AG09319 (cell line): Measurements from ENCODE around the gene TOR4A.

Source experiments
- DNase-seq: peaks from one replicate; pipeline ENCODE4 v3.0.0-alpha.2; 2010; ENCODE audit warnings: low read depth; ENCODE audit errors: extremely low read depth
- TF ChIP-seq, protein P1 (sequence below): IDR thresholded peaks from 2 replicates; pipeline ENCODE4 v1.5.1; 2011; ENCODE audit warnings: low read depth, mild to moderate bottlenecking, inconsistent platforms, low read length, moderate library complexity

Gene TOR4A

DNA sequence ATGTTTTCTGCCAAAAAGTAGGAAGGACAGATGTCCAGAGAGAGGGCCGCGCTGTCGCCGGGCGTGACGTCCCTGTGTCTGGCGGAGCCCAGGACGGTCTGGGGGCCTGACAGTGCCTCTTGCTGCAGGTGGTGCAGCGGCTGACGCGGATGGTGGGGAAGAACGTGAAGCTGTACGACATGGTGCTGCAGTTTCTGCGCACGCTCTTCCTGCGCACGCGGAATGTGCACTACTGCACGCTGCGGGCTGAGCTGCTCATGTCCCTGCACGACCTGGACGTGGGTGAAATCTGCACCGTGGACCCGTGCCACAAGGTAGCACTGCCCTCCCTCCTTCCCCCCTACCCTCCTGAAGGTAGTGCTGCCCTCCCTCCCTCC, 14.6 kb upstream of the TOR4A start:
- DNase-seq = no peak
- TF ChIP-seq, protein P1, sequence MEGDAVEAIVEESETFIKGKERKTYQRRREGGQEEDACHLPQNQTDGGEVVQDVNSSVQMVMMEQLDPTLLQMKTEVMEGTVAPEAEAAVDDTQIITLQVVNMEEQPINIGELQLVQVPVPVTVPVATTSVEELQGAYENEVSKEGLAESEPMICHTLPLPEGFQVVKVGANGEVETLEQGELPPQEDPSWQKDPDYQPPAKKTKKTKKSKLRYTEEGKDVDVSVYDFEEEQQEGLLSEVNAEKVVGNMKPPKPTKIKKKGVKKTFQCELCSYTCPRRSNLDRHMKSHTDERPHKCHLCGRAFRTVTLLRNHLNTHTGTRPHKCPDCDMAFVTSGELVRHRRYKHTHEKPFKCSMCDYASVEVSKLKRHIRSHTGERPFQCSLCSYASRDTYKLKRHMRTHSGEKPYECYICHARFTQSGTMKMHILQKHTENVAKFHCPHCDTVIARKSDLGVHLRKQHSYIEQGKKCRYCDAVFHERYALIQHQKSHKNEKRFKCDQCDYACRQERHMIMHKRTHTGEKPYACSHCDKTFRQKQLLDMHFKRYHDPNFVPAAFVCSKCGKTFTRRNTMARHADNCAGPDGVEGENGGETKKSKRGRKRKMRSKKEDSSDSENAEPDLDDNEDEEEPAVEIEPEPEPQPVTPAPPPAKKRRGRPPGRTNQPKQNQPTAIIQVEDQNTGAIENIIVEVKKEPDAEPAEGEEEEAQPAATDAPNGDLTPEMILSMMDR = no peak

GRCh38 chr9:137263506-137263905, 14.0 kb upstream of the TOR4A start:
- TF ChIP-seq, protein P1 = no peak
- DNase-seq = no peak

DNA sequence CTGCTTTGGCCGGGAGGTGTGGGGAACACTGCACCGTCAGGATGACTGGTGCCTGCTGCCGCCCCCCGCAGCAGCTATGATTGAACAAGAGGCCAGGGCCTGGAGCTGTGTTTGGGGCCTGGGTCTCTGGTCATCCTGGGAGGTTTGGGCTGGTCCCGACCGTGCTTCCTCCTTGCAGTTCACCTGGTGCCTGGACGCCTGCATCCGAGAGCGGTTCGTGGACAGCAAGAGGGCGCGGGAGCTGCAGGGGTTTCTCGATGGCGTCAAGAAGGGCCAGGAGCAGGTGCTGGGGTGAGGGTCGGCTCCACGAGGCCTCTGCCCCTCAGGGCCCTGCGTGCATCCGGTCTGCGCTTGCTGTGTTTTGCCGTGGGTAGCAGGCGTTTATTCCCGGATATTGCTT, 13.5 kb upstream of the TOR4A start:
- no peak for DNase-seq
- TF ChIP-seq, protein P1 = no peak

- TF ChIP-seq, protein P1 = no peak
Observed at GRCh38 chr9:137265496-137266161, 11.9 kb upstream of the TOR4A start.

GRCh38 chr9:137266162-137266527, 11.4 kb upstream of the TOR4A start:
- TF ChIP-seq, protein P1 = no peak
- DNase-seq = no peak

More at GRCh38 chr9:137265496-137266161, 11.9 kb upstream of the TOR4A start:
- no peak for DNase-seq

- TF ChIP-seq, protein P1 = no peak
- DNase-seq = no peak
Observed at GRCh38 chr9:137266585-137267453, 10.7 kb upstream of the TOR4A start.

DNA sequence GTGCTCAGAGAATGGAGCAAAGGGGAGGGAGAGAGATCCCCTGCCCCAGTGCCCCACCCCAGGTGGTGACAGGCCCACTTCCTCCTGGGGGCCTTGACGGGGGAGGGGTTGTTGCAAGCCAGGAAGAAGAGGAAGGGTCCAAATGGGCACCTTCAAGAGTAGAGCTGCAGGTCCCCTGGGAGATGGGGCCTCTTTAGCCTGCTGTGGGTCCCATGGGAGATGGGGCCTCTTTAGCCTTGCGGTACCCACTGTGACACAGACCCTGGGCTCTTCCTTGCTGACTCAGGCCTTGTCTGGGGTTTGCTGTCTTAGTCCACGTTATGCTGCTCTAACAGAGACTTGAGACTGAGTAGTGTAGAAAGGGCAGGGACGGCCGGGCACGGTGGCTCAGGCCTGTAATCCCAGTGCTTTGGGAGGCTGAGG, 9.6 kb upstream of the TOR4A start:
- DNase-seq = no peak
- TF ChIP-seq, protein P1 = no peak
